Measurements from ENCODE around the gene LMX1B.

DNA sequence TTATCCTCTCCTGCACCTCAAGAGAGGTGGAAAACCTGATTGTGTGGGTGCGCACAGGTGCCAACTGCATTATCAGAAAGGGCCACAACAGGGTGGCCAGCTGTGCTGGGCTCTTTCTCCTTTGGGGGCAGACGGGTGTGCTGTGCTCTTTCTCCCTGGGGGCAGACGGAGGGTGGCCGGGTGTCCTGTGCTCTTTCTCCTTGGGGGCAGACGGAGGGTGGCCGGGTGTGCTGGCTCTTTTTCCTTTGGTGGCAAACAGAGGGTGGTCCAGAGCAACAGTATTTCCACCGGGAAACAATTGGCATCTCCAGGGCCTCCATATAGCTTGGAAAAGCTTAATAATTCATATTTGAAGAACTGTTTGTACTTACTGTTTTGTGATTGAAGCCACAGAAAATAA lies 6.8 kb downstream of the LMX1B start:
- TF ChIP-seq, protein P1, sequence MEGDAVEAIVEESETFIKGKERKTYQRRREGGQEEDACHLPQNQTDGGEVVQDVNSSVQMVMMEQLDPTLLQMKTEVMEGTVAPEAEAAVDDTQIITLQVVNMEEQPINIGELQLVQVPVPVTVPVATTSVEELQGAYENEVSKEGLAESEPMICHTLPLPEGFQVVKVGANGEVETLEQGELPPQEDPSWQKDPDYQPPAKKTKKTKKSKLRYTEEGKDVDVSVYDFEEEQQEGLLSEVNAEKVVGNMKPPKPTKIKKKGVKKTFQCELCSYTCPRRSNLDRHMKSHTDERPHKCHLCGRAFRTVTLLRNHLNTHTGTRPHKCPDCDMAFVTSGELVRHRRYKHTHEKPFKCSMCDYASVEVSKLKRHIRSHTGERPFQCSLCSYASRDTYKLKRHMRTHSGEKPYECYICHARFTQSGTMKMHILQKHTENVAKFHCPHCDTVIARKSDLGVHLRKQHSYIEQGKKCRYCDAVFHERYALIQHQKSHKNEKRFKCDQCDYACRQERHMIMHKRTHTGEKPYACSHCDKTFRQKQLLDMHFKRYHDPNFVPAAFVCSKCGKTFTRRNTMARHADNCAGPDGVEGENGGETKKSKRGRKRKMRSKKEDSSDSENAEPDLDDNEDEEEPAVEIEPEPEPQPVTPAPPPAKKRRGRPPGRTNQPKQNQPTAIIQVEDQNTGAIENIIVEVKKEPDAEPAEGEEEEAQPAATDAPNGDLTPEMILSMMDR (optimal IDR thresholded peaks at IDR 0.05 in 1 of 3, IDR thresholded peaks at IDR 0.05 in 1 of 3, conservative IDR thresholded peaks at IDR 0.05 in 1 of 3; ENCODE audit: extremely low read depth in 1 of 3, insufficient read depth in 2 of 3, low read length in 3 of 3) = no peak
- no peak for TF ChIP-seq EZH2 (IDR thresholded peaks at IDR 0.05; ENCODE audit: low read length)
